GM23338 (cell line): ENCODE measurements around the gene COMMD10. TPM values are rescaled to one million over a fixed set of nuclear protein-coding genes. Genes with fewer than 3 reads are reported as not detected.

Experiments used
- ATAC-seq: fragments of 200-7000 bp; cut with Tn5 transposase; 3 replicates; pipeline ENCODE4 v1.9.1; 2020
- DNase-seq: peaks from one replicate; pipeline ENCODE4 v3.0.0-alpha.2; 2015; ENCODE audit warnings: low spot score
- H2AFZ ChIP-seq: fragments of 200-600 bp; sonication (generic); 2 replicates; pipeline ENCODE4 v1.8.0; 2016; ENCODE audit warnings: antibody characterized with exemption, mild to moderate bottlenecking, moderate library complexity
- H3F3A ChIP-seq: fragments of 200-600 bp; sonication (generic); replicated peaks from 2 replicates; pipeline ENCODE4 v1.8.0; 2017; ENCODE audit warnings: antibody characterized with exemption, mixed run types, low read depth
- H3K27ac ChIP-seq: fragments of 200-600 bp; sonication (generic); 2 replicates; pipeline ENCODE4 v1.6.1; 2016; ENCODE audit warnings: low read depth
- H3K27me3 ChIP-seq: fragments of 200-600 bp; sonication (generic); 2 replicates; pipeline ENCODE4 v1.8.0; 2016; ENCODE audit warnings: mild to moderate bottlenecking, mixed run types, moderate library complexity; ENCODE audit not compliant: insufficient read depth
- H3K36me3 ChIP-seq: fragments of 200-600 bp; sonication (generic); 2 replicates; pipeline ENCODE4 v1.8.0; 2016; ENCODE audit warnings: mild to moderate bottlenecking; ENCODE audit not compliant: insufficient read depth
- H3K4me1 ChIP-seq: fragments of 200-600 bp; sonication (generic); 2 replicates; pipeline ENCODE4 v1.8.0; 2016; ENCODE audit warnings: mild to moderate bottlenecking, moderate library complexity; ENCODE audit not compliant: insufficient read depth
- H3K4me2 ChIP-seq: fragments of 200-600 bp; sonication (generic); 2 replicates; pipeline ENCODE4 v1.7.1; 2017; ENCODE audit warnings: mixed run types
- H3K4me3 ChIP-seq: fragments of 200-600 bp; sonication (generic); 2 replicates; pipeline ENCODE4 v1.6.1; 2016; ENCODE audit warnings: mixed run types
- H3K79me2 ChIP-seq: fragments of 200-600 bp; sonication (generic); replicated peaks from 2 replicates; pipeline ENCODE4 v1.8.0; 2017; ENCODE audit warnings: mild to moderate bottlenecking; ENCODE audit not compliant: insufficient read depth
- H3K9me2 ChIP-seq: fragments of 200-600 bp; sonication (generic); 2 replicates; pipeline ENCODE4 v1.8.0; 2017; ENCODE audit not compliant: insufficient read depth
- H4K20me1 ChIP-seq: fragments of 200-600 bp; sonication (generic); replicated peaks from 2 replicates; pipeline ENCODE4 v1.8.0; 2017; ENCODE audit warnings: mild to moderate bottlenecking; ENCODE audit not compliant: insufficient read depth
- H3K27ac Mint-ChIP-seq: 2 replicates; pipeline ENCODE4 v1.8.0; 2020; ENCODE audit warnings: inconsistent platforms, mild to moderate bottlenecking, moderate library complexity, mixed read lengths
- H3K27me3 Mint-ChIP-seq: 3 replicates; pipeline ENCODE4 v1.8.0; 2022; ENCODE audit warnings: low read depth, mild to moderate bottlenecking, moderate library complexity, mixed read lengths, inconsistent platforms; ENCODE audit not compliant: insufficient read depth, poor library complexity
- H3K36me3 Mint-ChIP-seq: 3 replicates; pipeline ENCODE4 v1.8.0; 2021; ENCODE audit warnings: low read depth, mild to moderate bottlenecking, inconsistent platforms, moderate library complexity, mixed read lengths
- H3K4me1 Mint-ChIP-seq: 3 replicates; pipeline ENCODE4 v1.8.0; 2020; ENCODE audit warnings: mild to moderate bottlenecking, inconsistent platforms, mixed read lengths
- H3K4me3 Mint-ChIP-seq: 3 replicates; pipeline ENCODE4 v1.8.0; 2021; ENCODE audit warnings: moderate library complexity, mild to moderate bottlenecking, inconsistent platforms, mixed read lengths
- H3K9me3 Mint-ChIP-seq: 3 replicates; pipeline ENCODE4 v1.8.0; 2020; ENCODE audit warnings: moderate library complexity, mild to moderate bottlenecking, inconsistent platforms, mixed read lengths
- CREB1 ChIP-seq: fragments of 250-450 bp; sonication (Bioruptor Pico); IDR thresholded peaks from 2 replicates; pipeline ENCODE4 v1.5.0; 2020; ENCODE audit warnings: low read depth, mild to moderate bottlenecking, moderate library complexity
- CTCF ChIP-seq, 2 experiments: fragments of 200-600 bp in 1 of 2; sonication (generic) in 1 of 2; conservative IDR thresholded peaks; 2 replicates each; pipeline versions ENCODE4 v1.5.1 to v1.6.1; 2016 to 2017; ENCODE audit warnings: antibody characterized with exemption in 2 of 2, low read depth in 2 of 2, mild to moderate bottlenecking in 2 of 2, moderate library complexity in 1 of 2
- ETS1 ChIP-seq: IDR thresholded peaks from 2 replicates; pipeline ENCODE4 v1.6.1; 2016; ENCODE audit warnings: antibody characterized with exemption
- EZH2phosphoT487 ChIP-seq: fragments of 200-600 bp; sonication (generic); IDR thresholded peaks from one replicate; pipeline ENCODE4 v1.8.1; 2018; ENCODE audit warnings: antibody characterized with exemption; ENCODE audit not compliant: unreplicated experiment
- JUNB ChIP-seq: IDR thresholded peaks from one replicate; pipeline ENCODE4 v1.6.1; 2016; ENCODE audit warnings: antibody characterized with exemption; ENCODE audit not compliant: unreplicated experiment
- NANOG ChIP-seq: IDR thresholded peaks from 2 replicates; pipeline ENCODE4 v1.6.1; 2016; ENCODE audit warnings: antibody characterized with exemption, borderline replicate concordance
- POLR2AphosphoS5 ChIP-seq: IDR thresholded peaks from 2 replicates; pipeline ENCODE4 v1.6.1; 2016; ENCODE audit warnings: antibody characterized with exemption, low read depth
- REST ChIP-seq: IDR thresholded peaks from one replicate; pipeline ENCODE4 v1.6.1; 2018; ENCODE audit warnings: antibody characterized with exemption; ENCODE audit not compliant: unreplicated experiment
- STAT1 ChIP-seq: IDR thresholded peaks from one replicate; pipeline ENCODE4 v1.6.1; 2016; ENCODE audit warnings: antibody characterized with exemption; ENCODE audit not compliant: unreplicated experiment
- ZNF114 ChIP-seq: fragments of 250-450 bp; sonication (Bioruptor Pico); IDR thresholded peaks from 2 replicates; pipeline ENCODE4 v1.5.0; 2020; ENCODE audit warnings: mild to moderate bottlenecking, moderate library complexity
- ZNF331 ChIP-seq: fragments of 250-450 bp; sonication (Bioruptor Pico); IDR thresholded peaks from 2 replicates; pipeline ENCODE4 v1.5.0; 2020; ENCODE audit warnings: low read depth, mild to moderate bottlenecking, moderate library complexity
- polyA plus RNA-seq: library from polyadenylated mRNA; unstranded; fragments of >200 nt; fragmentation: Nextera tagmentation; extraction: Ambion mirVana; gene quantifications from 2 replicates; pipeline ENCODE4 v1.2.1, GENCODE V29; 2016
- total RNA-seq: library from RNA; depleted of rRNA; stranded (reverse); fragments of >200 nt; shearing (Covaris generic); gene quantifications from 2 replicates; pipeline ENCODE4 v1.2.3, GENCODE V29; 2014

Gene COMMD10
- total and polyA plus RNA-seq, 2 experiments from 2014 or later, result 58.5 to 84.0 TPM

GRCh38 chr5:116275282-116275681, 190.5 kb downstream of the COMMD10 start (continued):
- TF ChIP-seq ETS1 (no peak), ZNF114 (CRISPR knock-in tag) (no peak), STAT1 (no peak), REST (no peak), NANOG (no peak)

- DNase-seq, result no peak
- no peaks in the 10 kb centered on the region for H3K27me3 ChIP-seq
- H3K4me3 ChIP-seq, result no peak overlapping the region
- no peaks in the 10 kb centered on the region for H3K36me3 ChIP-seq
- H3K9me3 Mint-ChIP-seq, result no peaks in the 10 kb centered on the region
- H2AFZ ChIP-seq, result no peak overlapping the region
- no peaks in the 10 kb centered on the region for H3F3A ChIP-seq
- no peak overlapping the region for H3K27ac Mint-ChIP-seq
- H3K4me1 ChIP-seq, result no peaks in the 10 kb centered on the region
- no peak overlapping the region for H3K27ac ChIP-seq
- no peak overlapping the region for H3K4me3 Mint-ChIP-seq
- no peaks in the 10 kb centered on the region for H3K9me2 ChIP-seq
- no peaks in the 10 kb centered on the region for H3K79me2 ChIP-seq
- no peaks in the 10 kb centered on the region for H4K20me1 ChIP-seq
- ATAC-seq, result no peak
- no peak overlapping the region for H3K4me2 ChIP-seq
- peaks cover 3% of the 10 kb centered on the region; the same call in 1 of the 3 replicates for H3K36me3 Mint-ChIP-seq
- H3K27me3 Mint-ChIP-seq, result peaks cover 3% of the 10 kb centered on the region
- TF ChIP-seq CTCF (conservative IDR thresholded peaks at IDR 0.05; ENCODE audit: low read depth in 2 of 2) (no peak), JUNB (no peak), NANOG (no peak), EZH2phosphoT487 (no peak), ZNF331 (no peak), ETS1 (no peak), CREB1 (CRISPR knock-in tag) (no peak), POLR2AphosphoS5 (no peak), ZNF114 (CRISPR knock-in tag) (no peak)
- H3K4me1 Mint-ChIP-seq, result no peaks in the 10 kb centered on the region
Observed at GRCh38 chr5:116276952-116277351, 192.1 kb downstream of the COMMD10 start.
